NCI-H446 (cell line): Measurements from ENCODE around the gene CDT1.

Experiments used
- DNase-seq, 2 experiments: peaks; one replicate each; lab custom pipeline; 2025; lab: John Stamatoyannopoulos, UW

CDT1 gene

DNA sequence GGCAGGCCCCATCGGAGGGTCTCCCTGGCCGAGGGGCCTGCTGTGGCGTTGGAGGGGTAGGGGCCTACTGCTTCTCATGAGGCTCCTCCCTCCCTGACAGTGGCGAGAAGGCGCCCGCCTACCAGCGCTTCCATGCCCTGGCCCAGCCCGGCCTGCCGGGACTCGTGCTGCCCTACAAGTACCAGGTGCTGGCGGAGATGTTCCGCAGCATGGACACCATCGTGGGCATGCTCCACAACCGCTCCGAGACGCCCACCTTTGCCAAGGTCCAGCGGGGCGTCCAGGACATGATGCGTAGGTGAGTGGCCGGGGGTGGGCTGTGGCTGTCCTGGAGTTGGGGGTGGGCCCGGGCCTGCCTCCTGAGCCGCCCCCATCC, 1.7 kb downstream of the CDT1 start:
- no peak for DNase-seq

DNA sequence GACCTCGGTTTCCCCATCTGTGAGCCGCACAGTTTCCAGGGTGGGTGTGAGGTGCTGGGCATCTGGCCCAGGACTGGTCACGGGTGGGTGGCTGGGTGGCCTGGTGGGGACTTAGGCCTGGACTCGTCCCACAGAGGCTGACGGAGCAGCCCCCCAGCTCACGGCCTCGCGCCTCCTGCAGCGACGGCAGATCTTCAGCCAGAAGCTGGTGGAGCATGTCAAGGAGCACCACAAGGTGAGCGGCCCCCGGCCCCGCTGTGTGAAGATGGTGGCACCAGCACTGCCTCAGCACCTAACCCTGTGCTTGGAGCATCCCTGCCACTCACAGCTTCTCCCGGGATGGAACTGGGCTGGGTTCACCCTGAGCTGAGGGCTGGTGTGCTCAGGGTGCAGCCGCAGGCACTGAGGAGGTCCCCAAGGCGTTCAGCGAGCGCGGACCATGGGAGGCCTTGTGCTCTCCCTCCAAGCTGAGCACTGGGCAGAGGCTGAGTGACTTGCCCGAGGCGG, 2.4 kb downstream of the CDT1 start:
- no peak for DNase-seq

DNA sequence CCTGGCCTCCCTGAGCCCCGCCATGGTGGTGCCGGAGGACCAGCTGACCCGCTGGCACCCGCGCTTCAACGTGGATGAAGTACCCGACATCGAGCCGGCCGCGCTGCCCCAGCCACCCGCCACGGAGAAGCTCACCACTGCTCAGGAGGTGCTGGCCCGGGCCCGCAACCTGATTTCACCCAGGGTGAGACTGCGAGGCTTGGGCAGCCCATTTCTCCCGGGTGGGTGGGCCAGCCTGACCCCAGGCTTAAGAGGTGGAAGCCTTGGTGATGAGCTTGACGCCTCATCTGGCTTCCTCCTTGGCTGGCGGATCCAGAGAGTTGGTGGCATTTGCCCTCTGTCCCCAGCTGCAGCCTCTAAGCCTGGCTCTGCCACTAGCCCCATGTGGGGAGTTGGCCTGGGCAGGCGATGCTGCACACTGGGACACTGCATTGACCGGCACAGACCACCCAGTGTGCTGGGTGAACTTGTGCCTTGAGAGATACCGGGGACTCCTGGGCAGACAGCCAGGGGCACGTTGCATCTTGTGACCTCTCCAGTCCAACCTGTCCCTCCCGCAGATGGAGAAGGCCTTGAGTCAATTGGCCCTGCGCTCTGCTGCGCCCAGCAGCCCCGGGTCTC, 3.0 kb downstream of the CDT1 start:
- DNase-seq: no peak

GRCh38 chr16:88807142-88807625, 3.6 kb downstream of the CDT1 start:
- no peak for DNase-seq

GRCh38 chr16:88807626-88808453, 4.3 kb downstream of the CDT1 start:
- no peak for DNase-seq

DNA sequence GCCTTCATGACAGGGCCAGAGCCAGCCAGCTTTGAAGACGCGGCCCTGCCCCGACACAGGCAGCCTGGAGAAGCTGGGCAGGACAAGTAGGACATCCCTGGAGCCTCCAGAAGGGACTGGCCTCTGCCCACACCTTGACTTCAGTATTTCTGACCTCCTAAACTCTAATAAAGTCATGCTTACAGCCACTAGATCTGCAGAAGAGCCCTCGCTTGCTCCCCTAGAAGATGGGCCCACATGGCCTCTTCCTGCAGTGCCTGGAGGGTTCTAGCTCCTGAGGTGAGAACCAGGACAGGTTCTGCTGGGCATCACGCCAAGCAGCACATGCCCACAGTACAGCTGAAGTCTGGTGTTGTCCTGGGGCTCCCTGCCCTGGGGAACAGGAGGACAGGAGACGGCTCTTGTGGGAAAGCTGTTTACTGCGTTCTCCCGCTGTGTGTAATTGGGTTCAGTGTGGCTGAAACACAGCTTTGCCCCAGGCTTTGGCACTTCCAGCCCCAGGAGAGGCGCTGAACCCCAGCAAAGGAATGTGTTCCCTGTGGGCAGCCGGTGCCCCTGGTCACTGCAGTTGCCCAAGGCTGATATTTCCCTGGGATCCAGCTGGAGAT, 5.6 kb downstream of the CDT1 start:
- DNase-seq: no peak

DNA sequence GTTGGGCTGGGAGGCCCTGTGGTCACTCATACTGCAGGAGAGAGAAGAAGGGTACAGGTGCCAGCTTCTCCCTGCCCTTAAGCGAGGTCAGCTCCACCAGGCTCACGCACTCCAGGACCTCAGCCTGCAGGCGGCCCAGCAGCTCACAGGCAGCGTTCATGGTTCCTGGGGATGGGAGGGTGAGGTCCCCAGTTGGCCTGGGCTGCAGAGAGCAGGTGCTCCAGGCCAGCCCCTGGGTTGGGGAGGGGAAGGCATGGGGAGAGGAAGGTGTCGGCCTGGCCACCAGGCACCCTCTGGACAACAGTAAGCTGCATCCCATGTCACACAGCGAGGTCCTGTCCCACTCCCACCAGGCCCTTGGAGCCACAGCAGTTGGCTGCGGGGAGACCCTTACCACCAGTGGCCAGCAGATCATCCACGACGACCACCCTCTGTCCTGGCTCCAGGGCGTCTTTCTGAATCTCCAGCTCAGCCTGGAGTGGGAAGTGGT, 6.1 kb downstream of the CDT1 start:
- DNase-seq: no peak

- no peak for DNase-seq
These were observed 6.8 kb downstream of the CDT1 start for GRCh38 chr16:88810166-88810911.

GRCh38 chr16:88810912-88811768, 7.6 kb downstream of the CDT1 start:
- DNase-seq: peak; percentile 51 to 67

DNA sequence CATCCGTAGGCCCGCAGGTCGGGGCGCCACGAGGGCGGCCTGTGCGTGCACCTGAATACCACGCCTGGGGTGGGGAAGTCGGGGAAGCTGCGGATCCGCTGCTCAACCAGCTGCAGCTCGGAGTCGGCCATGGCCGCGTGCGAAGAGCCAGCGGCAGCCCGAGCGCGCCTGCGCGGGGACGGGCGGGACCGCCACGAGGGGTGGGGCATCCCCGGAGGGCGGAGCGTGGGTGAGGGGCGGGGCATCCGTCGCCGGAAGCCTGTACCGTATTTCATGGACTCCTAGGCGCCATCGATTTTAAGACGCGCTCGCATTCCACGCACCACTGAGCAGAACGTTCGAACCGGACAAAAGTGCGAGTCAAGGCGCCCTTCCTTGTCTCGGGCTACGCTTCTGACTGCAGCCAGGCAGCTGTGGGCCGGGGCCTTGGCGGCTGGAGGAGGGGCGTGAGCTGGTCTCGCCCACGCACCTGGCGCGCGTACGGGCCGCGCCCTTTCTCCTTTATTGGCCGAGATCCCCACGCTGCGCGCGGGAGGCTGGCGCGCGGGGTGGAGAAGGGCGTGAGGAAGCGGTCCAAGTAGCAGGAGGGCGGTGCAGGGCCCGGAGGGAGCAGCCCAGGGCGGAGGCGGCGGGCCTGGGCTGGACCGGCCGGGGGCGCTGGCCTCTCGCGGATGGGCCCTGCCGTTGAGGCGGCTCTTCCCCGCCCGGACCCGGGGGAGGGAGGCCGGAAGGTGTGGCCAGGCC, 8.4 kb downstream of the CDT1 start, which contains the start of gene APRT:
Gene APRT, minus strand, starts transcription at position 160 of the 744 bp plus-strand sequence. Its CDS starts 29 bp downstream, at position 131.
- DNase-seq: peak; percentile 46 to 84

- no peak for DNase-seq
These were observed 9.1 kb downstream of the CDT1 start for GRCh38 chr16:88812513-88813268.

DNA sequence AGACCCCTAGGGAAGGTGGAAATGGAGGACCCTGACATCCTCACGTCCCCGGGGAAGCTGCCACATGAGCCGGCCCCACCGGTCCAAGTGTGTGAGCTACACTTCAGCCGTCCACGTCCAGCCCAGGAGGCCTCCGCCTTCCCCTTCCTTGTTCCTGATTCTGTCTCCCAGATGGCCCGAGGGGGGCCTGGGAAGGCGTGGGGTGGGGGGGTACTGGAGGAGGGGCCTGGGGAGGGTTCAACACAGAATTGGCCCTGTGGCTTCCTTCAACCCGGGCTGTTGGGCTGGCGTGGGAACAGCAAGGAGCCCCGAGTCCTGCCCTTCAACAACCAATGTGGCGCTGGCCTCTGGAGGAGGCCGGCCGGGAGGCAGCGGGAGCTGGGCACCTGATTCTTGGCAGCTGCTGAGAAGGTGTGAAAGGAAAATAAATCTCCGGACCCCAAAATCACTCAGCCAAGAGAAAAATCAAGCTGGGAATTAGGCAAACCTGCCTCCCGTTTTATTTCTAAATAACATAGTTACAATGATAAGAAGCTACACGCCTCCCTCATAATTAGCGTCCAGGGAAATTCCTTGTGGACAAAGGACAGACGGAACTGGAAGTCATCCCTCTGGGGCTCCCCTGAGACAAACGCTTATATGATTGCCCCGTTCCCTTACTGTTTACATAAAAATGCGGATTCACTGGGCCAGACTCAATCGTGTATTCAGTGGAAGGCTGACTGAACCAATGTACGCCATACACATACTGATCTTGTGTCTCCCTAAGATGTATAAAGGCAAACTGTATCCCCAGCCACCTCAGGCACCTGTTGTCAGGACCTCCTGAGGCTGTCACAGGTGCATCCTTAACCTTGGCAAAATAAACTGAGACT, 9.9 kb downstream of the CDT1 start:
- no peak for DNase-seq

- DNase-seq: no peak
These were observed 10.5 kb downstream of the CDT1 start for GRCh38 chr16:88814144-88814502.

- no peak for DNase-seq
These were observed 11.6 kb downstream of the CDT1 start for GRCh38 chr16:88815227-88815626.

DNA sequence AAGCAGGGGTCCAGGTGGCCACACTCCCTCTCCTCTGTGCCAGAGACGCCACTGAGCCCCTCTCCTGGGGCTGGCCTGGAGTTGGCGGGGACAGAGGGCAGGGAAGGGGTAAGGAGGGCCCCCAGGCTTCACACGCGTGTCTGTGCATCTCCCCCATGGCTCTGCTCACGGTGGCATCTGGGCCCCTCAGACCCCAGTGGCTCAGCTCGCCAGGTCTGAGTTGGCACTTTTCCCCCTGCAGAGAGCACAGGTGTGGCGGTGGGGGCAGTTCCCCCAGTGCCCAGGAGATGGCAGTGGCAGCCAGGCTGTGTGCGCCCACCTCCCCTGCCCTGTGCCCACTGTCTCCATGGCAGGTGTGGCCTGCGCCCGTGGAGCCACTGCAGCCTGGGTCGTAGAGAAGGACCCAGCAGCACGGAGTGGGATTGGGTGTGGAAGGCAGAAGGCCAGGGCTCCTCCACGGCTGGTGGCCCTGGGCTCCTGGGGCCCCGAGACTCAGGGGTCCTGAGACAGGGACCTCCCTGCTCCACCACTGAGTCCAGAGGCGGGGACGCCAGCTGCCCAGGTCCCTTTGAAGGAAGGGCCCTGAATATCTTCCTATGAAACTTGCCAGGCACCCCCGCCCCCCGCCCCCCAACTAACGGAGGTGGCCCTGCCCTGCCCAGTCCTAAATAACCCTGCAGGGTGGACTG, 12.5 kb downstream of the CDT1 start:
- no peak for DNase-seq

DNA sequence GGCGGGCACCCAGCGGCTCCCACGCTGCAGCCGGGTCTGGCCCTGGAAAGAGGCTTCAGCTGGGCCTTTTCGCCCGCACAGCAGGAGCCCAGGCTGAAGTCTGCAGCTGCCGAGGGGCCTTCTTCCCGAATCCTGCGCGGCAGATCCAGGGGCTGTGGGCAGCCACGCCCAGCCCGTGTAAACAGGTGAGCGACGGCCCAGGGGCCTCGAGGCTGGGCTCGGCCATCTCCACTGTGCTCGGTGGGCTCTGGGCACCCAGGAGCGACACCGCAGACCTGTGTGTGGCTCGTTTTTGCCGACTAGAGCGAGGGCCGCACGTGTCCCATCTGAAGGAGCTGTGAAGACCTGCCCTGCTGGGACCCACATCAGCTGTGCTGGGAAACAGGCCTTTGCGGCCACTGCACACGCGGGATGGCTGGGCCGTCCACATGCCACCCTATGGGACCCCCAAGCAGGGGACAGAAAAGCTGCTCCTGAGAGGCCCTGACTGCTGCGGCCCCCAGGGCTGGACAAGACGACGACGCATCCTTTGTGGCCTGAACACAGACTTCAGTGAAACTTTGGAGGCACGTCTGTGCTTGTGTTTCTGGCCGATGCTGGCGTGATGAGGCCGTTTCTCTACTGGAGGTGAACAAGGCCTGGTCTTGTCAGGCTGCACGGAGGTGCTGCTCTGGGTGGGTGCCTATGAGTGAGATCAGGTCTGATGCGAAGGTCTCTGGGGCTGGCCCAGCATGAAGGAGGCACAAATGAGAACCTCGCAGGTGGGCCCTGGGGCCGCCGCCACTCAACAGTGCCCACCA, 13.3 kb downstream of the CDT1 start:
- DNase-seq: no peak
